ENCODE results near the gene CELA2A. TPM values are rescaled to one million over a fixed set of nuclear protein-coding genes. Genes with fewer than 3 reads are reported as not detected.
"Not testable (repeated sequence)": the region's sequence is repeated elsewhere in the genome, so short reads cannot be mapped to it uniquely, and the experiment has no call there.

CELA2A gene
- polyA plus RNA-seq, 3 donors from 2014 or later: not detected

- Mint-ChIP-seq H3K27ac (no peak overlapping the region), H3K4me3 (no peak overlapping the region), H3K36me3 (no peaks in the 10 kb centered on the region), H3K27me3 (ENCODE audit: low read depth in 3 of 3) (no peaks in the 10 kb centered on the region), H3K9me3 (no peaks in the 10 kb centered on the region), H3K4me1 (no peaks in the 10 kb centered on the region)
- no peak for DNase-seq
Observed at GRCh38 chr1:15472587-15472986, 16.1 kb downstream of the CELA2A start.

GRCh38 chr1:15475752-15476314 is 19.3 kb downstream of the CELA2A start, which contains the start of gene CELA2B:
Gene CELA2B (plus strand): TSS chr1:15476104. CDS start chr1:15476126, 22 bp downstream.
- Mint-ChIP-seq H3K4me1 (no peaks in the 10 kb centered on the region), H3K27ac (no peak within 1 kb of the TSS), H3K36me3 (no peaks in the 10 kb centered on the region), H3K4me3 (no peak within 1 kb of the TSS), H3K27me3 (ENCODE audit: low read depth in 3 of 3) (no peaks in the 10 kb centered on the region), H3K9me3 (no peaks in the 10 kb centered on the region)
- no peak for DNase-seq

DNA sequence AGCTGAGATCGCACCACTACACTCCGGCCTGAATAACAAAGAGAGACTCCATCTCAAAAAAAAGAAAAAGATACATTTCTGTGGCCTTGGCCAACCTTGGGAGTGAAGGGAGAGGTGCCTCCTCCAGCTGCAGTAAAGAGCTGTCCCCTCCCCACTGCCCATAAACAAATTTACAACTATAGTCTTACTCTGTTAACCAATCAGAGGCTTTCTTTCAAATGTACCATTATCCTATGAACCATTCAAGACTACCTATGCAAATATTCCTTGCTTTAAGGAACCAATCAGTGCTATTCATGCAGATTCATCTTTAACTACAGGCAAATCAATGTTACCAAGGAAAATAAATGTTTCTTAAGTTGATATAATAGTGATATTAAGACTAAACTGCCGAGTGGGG is 20.4 kb downstream of the CELA2A start:
- no peak overlapping the region for H3K27ac Mint-ChIP-seq
- H3K4me3 Mint-ChIP-seq: no peak overlapping the region
- no peaks in the 10 kb centered on the region for H3K36me3 Mint-ChIP-seq
- no peak for DNase-seq
- H3K4me1 Mint-ChIP-seq: no peaks in the 10 kb centered on the region
- H3K27me3 Mint-ChIP-seq (ENCODE audit: low read depth in 3 of 3): no peaks in the 10 kb centered on the region
- H3K9me3 Mint-ChIP-seq: no peaks in the 10 kb centered on the region

DNA sequence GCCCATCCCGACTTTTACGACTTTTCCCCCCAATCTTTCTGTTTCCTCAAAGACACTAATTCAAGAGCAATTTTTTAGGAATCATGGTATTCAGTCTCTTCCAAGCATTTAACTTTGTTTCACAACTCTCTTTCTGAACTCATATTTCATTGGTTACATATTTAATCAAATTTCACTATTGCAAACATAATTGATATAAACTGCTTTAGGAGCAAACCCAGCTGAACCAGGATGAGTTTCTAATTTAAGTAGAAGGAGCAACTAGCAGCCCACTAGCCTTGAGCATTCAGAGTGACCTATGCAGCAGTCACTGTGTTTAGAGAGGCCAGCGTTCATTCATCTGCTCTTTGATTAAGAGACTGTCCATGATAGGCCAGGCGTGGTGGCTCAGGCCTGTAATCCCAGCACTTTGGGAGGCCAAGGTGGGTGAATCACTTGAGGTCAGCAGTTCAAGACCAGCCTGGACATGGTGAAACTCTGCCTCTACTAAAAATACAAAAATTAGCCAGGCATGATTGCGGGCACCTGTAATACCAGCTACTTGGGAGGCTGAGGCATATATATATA is 21.2 kb downstream of the CELA2A start:
- Mint-ChIP-seq H3K27me3 (ENCODE audit: low read depth in 3 of 3) (no peaks in the 10 kb centered on the region), H3K4me3 (no peak overlapping the region), H3K27ac (no peak overlapping the region)

DNA sequence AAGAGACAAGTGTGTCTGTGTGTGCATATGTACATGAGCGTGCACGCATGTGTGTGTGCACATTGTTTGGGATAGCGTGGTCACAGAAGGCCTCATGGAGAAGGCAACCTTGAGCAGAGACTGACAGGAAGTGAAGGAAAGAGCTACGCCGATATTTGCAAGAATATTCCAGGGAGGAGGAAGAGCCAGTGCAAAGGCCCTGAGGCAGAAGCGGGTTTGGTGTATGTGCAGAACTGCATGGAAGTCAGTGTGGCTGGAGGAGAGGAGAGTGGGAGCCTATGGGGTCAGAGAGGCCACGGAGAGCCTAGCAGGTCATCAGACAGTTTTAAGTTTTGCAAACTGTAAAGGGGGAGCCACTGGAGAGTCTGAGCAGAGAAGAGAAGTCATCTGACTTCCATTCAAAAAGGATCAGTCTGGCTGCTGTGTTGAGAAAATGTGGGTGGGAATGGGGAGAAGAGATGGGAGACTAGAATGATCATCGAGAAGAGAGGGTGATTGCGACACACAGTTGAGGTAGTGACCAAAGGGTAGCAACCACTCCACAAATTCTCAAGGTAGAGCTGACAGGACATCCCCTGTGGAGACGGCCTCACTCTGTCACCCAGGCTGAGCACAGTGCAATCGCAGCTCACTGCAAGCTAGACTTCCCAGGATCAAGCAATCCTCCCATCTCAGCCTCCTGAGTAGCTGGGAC is 23.3 kb downstream of the CELA2A start:
- Mint-ChIP-seq H3K9me3 (no peaks in the 10 kb centered on the region), H3K27ac (no peak overlapping the region), H3K36me3 (peaks cover 0 to 4% (median 3%) of the 10 kb centered on the region in 3 donors), H3K4me1 (no peaks in the 10 kb centered on the region), H3K27me3 (ENCODE audit: low read depth in 3 of 3) (no peaks in the 10 kb centered on the region), H3K4me3 (no peak overlapping the region)
- DNase-seq: no peak

More for the DNA sequence above, 21.2 kb downstream of the CELA2A start:
- Mint-ChIP-seq H3K36me3 (no peaks in the 10 kb centered on the region), H3K4me1 (no peaks in the 10 kb centered on the region), H3K9me3 (no peaks in the 10 kb centered on the region)
- DNase-seq: no peak

DNA sequence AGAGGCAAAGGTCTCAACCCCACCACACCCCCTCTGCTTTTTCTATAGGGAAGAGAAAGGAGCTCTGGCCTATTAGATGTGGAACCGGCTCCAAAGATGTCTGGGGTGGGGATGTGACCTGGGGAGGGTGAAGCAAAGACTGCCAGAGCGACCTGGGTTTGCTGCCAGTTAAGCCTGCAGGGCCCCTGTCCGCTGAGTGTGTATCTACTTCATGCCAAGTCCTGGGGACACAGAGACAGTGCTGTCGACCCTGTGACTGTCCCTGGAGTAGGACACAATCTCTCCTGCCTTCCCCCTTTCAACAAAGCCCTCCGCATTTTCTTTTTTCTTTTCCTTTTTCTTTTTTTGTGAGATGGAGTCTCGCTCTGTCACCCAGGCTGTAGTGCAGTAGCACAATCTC is 25.9 kb downstream of the CELA2A start:
- H3K9me3 Mint-ChIP-seq; H3K4me1 Mint-ChIP-seq; H3K27me3 Mint-ChIP-seq (ENCODE audit: low read depth in 3 of 3); H3K27ac Mint-ChIP-seq; DNase-seq; H3K4me3 Mint-ChIP-seq: not testable (repeated sequence)
- H3K36me3 Mint-ChIP-seq: peaks cover 13 to 19% (median 16%) of the 10 kb centered on the region in 3 donors

DNA sequence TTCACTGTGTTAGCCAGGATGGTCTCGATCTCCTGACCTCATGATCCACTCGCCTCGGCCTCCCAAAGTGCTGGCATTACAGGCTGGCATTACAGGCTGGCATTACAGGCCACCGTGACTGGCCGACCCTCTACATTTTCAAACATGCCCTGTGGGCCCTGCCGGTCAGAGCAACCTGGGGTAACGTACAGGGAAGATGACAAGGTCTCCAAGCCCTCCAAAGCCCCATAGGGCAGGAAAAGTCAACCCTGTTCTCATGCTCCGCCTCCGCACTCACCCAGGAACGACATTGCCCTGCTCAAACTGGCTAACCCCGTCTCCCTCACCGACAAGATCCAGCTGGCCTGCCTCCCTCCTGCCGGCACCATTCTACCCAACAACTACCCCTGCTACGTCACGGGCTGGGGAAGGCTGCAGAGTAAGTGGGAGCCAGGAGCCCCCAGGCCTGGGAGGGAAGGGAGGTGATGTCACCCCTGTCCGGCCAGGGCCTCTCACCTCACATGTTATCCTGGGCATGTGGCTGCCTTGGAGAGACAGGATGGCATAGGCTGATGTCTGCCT is 26.5 kb downstream of the CELA2A start:
- DNase-seq; H3K27me3 Mint-ChIP-seq (ENCODE audit: low read depth in 3 of 3); H3K27ac Mint-ChIP-seq; H3K4me1 Mint-ChIP-seq; H3K4me3 Mint-ChIP-seq; H3K9me3 Mint-ChIP-seq: not testable (repeated sequence)
- peaks cover 13 to 19% (median 16%) of the 10 kb centered on the region in 3 donors for H3K36me3 Mint-ChIP-seq

DNA sequence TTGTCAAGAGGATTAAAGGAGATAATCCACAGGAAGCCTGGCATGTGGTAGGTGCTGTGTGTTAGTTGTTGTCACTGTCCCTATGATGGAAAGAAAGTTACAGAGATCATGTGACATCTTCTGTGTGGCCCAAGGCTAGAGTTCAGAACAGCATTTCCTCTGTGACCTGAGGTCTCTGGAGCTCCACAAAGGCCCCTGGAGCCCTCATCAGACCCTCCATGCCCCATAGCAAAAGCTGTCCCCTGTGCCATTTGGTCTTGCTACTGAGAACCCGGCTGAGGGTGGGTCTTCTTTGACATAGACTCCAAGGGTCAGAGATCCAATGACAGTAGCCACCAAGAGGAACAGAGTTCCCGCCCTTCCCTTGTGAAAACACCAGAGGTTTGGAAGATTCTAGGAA is 27.4 kb downstream of the CELA2A start:
- Mint-ChIP-seq H3K4me1 (no peaks in the 10 kb centered on the region), H3K36me3 (peaks cover 13 to 19% (median 16%) of the 10 kb centered on the region in 3 donors), H3K9me3 (no peaks in the 10 kb centered on the region), H3K27me3 (ENCODE audit: low read depth in 3 of 3) (no peaks in the 10 kb centered on the region), H3K4me3 (no peak overlapping the region), H3K27ac (no peak overlapping the region)
- DNase-seq: no peak

GRCh38 chr1:15484443-15484842 is 27.9 kb downstream of the CELA2A start:
- peaks cover 13 to 21% (median 16%) of the 10 kb centered on the region in 3 donors for H3K36me3 Mint-ChIP-seq
- not testable (repeated sequence) for H3K4me3 Mint-ChIP-seq; DNase-seq; H3K27ac Mint-ChIP-seq; H3K27me3 Mint-ChIP-seq (ENCODE audit: low read depth in 3 of 3); H3K9me3 Mint-ChIP-seq; H3K4me1 Mint-ChIP-seq

GRCh38 chr1:15485636-15486035 is 29.1 kb downstream of the CELA2A start:
- no peaks in the 10 kb centered on the region for H3K4me1 Mint-ChIP-seq
- no peak for DNase-seq
- no peak overlapping the region for H3K27ac Mint-ChIP-seq
- H3K9me3 Mint-ChIP-seq: no peaks in the 10 kb centered on the region
- peaks cover 18 to 21% (median 21%) of the 10 kb centered on the region in 3 donors for H3K36me3 Mint-ChIP-seq
- no peak overlapping the region for H3K4me3 Mint-ChIP-seq
- no peaks in the 10 kb centered on the region for H3K27me3 Mint-ChIP-seq (ENCODE audit: low read depth in 3 of 3)

DNA sequence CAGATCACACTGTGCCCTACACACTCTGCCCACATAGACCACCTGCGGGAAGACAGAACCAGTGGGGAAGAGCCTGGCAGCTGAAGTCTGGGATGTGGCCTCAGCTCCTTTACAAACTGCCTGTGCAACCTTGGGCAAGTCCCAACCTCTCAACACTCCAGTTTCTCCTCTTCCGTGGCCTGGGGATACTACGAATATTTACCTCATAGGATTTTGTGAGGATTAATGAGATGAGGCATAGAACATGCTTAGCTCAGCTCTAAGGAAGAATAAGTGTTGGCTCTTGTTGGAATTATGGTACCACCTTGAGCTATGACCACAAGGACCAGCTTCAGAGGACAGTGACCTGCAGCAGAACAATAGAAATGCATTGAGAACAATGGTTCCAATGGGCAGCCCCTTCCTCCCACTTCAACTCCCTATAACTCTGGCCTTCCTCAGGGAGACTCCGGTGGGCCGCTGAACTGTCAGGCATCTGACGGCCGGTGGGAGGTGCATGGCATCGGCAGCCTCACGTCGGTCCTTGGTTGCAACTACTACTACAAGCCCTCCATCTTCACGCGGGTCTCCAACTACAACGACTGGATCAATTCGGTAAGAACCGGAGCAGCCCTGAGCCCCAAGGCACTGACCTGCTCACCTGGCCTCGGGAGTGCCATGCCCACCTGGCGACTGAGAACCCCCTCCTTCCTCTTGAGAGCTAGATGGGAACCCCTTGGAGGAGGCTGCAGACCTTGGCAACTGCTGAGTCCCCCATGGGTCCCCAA is 30.5 kb downstream of the CELA2A start:
- not testable (repeated sequence) for H3K9me3 Mint-ChIP-seq; H3K4me3 Mint-ChIP-seq; H3K4me1 Mint-ChIP-seq; H3K27me3 Mint-ChIP-seq (ENCODE audit: low read depth in 3 of 3); DNase-seq; H3K27ac Mint-ChIP-seq
- peaks cover 21 to 25% (median 25%) of the 10 kb centered on the region in 3 donors for H3K36me3 Mint-ChIP-seq

DNA sequence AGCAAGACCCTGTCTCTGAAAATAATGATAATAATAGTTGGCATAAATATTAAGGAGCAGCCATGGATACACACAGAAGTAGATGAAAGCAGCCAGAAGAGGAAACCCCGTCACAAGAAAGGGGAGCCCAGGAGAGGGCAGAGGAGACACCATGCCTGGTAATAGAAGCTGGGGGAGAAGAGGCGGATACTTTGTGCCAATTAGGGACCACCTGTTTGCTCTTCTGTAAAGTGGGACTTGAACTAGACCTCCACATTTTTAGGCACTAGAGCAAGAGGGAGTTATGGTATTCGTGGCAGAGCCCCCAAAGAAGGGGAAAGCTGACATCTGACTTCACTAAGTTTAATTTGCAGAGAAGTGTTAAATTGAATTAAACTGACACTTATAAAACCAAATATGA is 31.8 kb downstream of the CELA2A start:
- Mint-ChIP-seq H3K36me3 (peaks cover 23 to 34% (median 29%) of the 10 kb centered on the region in 3 donors), H3K4me3 (no peak overlapping the region), H3K27me3 (ENCODE audit: low read depth in 3 of 3) (no peaks in the 10 kb centered on the region), H3K27ac (peak overlapping the region in 1 of 6 donors; percentile 22), H3K4me1 (no peaks in the 10 kb centered on the region), H3K9me3 (no peaks in the 10 kb centered on the region)
- DNase-seq: no peak

GRCh38 chr1:15489052-15489736 is 32.7 kb downstream of the CELA2A start:
- Mint-ChIP-seq H3K9me3 (no peaks in the 10 kb centered on the region), H3K27ac (no peak overlapping the region), H3K4me1 (no peaks in the 10 kb centered on the region), H3K4me3 (no peak overlapping the region), H3K27me3 (ENCODE audit: low read depth in 3 of 3) (no peaks in the 10 kb centered on the region), H3K36me3 (peaks cover 23 to 33% (median 29%) of the 10 kb centered on the region in 3 donors)
- DNase-seq: no peak

All from immature natural killer cell (primary cell).